ENCODE measurements around the gene APOL5.

The APOL5 gene

DNA sequence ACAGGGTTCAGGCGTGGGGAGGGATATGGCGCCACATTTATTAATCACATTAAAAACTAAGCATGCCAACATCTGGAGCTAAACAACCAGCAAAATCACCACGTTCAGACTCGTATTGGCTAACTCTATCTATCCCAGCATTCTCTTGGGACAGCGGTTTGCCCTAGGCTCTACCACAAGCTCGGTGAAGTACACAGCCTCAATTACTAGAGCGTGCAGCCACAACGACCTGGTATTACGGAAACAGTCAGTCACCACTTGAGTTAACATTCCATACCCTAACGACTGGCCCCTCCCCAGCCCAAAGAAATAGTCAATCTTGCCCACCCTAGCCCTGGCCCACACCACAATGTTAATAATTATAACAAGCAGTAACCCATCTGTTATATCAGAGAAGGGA lies 32.1 kb downstream of the APOL5 start:
- no peak overlapping the region for H3K4me3 Mint-ChIP-seq
- peaks cover 58% of the 10 kb centered on the region for H3K36me3 Mint-ChIP-seq (ENCODE audit: low read depth)
- H3K4me1 Mint-ChIP-seq = peaks cover 66% of the 10 kb centered on the region
- TF ChIP-seq, protein P1, sequence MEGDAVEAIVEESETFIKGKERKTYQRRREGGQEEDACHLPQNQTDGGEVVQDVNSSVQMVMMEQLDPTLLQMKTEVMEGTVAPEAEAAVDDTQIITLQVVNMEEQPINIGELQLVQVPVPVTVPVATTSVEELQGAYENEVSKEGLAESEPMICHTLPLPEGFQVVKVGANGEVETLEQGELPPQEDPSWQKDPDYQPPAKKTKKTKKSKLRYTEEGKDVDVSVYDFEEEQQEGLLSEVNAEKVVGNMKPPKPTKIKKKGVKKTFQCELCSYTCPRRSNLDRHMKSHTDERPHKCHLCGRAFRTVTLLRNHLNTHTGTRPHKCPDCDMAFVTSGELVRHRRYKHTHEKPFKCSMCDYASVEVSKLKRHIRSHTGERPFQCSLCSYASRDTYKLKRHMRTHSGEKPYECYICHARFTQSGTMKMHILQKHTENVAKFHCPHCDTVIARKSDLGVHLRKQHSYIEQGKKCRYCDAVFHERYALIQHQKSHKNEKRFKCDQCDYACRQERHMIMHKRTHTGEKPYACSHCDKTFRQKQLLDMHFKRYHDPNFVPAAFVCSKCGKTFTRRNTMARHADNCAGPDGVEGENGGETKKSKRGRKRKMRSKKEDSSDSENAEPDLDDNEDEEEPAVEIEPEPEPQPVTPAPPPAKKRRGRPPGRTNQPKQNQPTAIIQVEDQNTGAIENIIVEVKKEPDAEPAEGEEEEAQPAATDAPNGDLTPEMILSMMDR (IDR thresholded peaks at IDR 0.05; ENCODE audit: unreplicated experiment in 3 of 3) = no peak
- H3K27me3 Mint-ChIP-seq (ENCODE audit: low read depth) = no peaks in the 10 kb centered on the region
- no peaks in the 10 kb centered on the region for H3K9me3 Mint-ChIP-seq
- peak overlapping the region; percentile 70 to 76 (median 71) for H3K27ac Mint-ChIP-seq

DNA sequence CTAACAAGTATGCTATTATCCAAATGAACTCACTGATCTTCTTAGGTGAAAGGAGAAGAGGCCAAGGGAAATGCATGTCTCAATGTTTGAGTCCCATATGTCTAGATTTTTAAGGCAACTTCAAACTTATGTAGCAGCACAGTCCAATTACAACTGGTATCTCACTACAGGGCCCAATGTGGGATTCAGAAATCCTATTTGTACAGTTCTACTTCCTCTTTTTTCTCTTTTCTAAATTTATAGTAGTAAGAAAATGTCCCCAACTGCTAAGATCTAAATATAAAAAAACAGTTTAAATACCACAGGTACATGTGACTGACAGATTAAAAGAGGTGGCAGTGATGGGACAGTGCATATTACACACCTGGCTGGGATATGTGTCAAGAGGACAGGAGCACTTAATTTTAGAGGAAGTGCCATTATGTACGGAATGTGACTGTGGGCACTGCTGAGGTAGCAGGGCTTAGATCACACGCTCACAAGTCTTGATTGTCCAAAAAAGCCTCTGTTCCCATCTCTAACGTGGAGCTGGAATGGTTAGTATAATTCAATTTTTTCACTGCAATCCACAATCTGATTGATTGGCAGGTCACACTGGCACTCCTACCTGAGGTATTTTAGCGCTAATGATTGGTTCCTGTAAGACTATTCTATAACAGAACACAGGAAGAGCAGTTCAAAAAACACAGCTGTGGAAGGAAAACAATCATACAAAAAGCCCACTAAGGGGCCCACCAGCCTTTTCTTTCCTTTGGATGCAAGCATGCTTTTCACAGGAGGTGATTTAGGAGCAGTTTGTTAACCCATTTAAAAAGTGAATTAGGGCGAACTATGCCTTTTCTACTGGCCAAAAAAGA lies 34.6 kb downstream of the APOL5 start:
- TF ChIP-seq, protein P1 (IDR thresholded peaks at IDR 0.05; ENCODE audit: unreplicated experiment in 3 of 3) = no peak
- Mint-ChIP-seq H3K9me3 (no peaks in the 10 kb centered on the region), H3K4me3 (no peak overlapping the region)

DNA sequence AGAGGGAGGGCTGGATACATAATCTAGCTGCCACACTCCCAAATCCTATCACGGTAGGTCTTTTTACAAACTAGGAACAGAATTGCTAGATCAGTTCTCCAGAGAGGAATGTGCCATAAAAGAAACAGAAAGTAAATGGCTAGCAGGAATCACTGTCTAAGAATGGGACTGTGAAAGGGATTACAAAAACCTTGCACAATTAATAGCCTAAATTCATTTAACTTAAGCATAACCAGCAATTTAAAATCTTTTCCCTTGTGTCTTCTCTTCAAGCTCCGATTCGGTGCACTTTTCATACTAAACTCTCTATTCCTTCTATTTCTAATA lies 35.2 kb downstream of the APOL5 start:
- Mint-ChIP-seq H3K27ac (peak overlapping the region; percentile 71 to 90 (median 79)), H3K4me1 (peaks cover 45% of the 10 kb centered on the region), H3K27me3 (ENCODE audit: low read depth) (no peaks in the 10 kb centered on the region), H3K36me3 (ENCODE audit: low read depth) (peaks cover 66% of the 10 kb centered on the region), H3K4me3 (no peak overlapping the region), H3K9me3 (no peaks in the 10 kb centered on the region)
- TF ChIP-seq, protein P1 (IDR thresholded peaks at IDR 0.05; ENCODE audit: unreplicated experiment in 3 of 3) = no peak

More for the DNA sequence above, 34.6 kb downstream of the APOL5 start:
- peaks cover 50% of the 10 kb centered on the region for H3K4me1 Mint-ChIP-seq
- H3K36me3 Mint-ChIP-seq (ENCODE audit: low read depth) = peaks cover 65% of the 10 kb centered on the region
- H3K27ac Mint-ChIP-seq = peak overlapping the region; percentile 71 to 90 (median 79)
- H3K27me3 Mint-ChIP-seq (ENCODE audit: low read depth) = no peaks in the 10 kb centered on the region

DNA sequence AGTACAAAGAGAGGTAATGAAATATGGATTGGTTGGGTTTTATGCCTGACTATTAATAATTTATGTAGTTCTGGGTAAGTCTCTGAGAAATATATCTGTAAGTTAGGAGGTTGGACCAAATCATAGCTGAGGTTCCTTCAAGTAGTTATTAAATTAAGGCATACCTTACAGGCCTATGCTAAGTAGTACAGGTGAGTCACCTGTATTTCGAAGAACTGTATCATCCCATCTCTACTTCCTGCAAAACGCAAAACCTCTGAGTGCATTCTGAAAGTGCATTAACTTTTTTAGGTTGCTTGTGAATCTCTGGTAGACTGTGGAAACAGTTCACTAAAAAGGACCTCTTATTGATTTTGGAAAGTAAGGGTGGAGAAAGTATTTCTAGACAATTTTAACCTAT lies 37.1 kb downstream of the APOL5 start:
- H3K36me3 Mint-ChIP-seq (ENCODE audit: low read depth) = peaks cover 78% of the 10 kb centered on the region
- H3K9me3 Mint-ChIP-seq = no peaks in the 10 kb centered on the region
- no peak overlapping the region for H3K4me3 Mint-ChIP-seq
- peaks cover 30% of the 10 kb centered on the region for H3K4me1 Mint-ChIP-seq
- TF ChIP-seq, protein P1 (IDR thresholded peaks at IDR 0.05; ENCODE audit: unreplicated experiment in 3 of 3) = no peak
- peak overlapping the region in 1 of 3 experiments; percentile 29 for H3K27ac Mint-ChIP-seq
- no peaks in the 10 kb centered on the region for H3K27me3 Mint-ChIP-seq (ENCODE audit: low read depth)

DNA sequence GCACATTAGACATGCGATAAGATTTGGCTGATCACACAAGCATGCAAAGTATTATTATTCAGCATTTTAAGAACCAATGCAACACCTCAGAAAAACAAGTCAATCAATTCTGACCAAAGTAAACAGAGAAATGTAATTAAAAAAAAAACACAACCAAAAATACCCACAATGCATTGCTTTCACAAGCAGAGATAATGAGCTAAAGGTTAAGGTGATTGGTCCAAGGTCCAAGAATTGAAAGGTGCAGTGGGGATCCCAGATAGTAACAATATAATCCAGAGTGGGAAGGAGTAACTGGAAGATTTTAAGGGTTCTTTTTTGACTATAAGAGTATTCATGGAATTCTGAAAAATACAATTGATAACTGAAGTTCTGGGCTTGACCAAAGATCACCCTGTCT lies 39.0 kb downstream of the APOL5 start:
- Mint-ChIP-seq H3K27ac (no peak overlapping the region), H3K4me1 (peaks cover 17% of the 10 kb centered on the region), H3K27me3 (ENCODE audit: low read depth) (no peaks in the 10 kb centered on the region), H3K4me3 (no peak overlapping the region), H3K36me3 (ENCODE audit: low read depth) (peaks cover 83% of the 10 kb centered on the region), H3K9me3 (no peaks in the 10 kb centered on the region)
- TF ChIP-seq, protein P1 (IDR thresholded peaks at IDR 0.05; ENCODE audit: unreplicated experiment in 3 of 3) = no peak

DNA sequence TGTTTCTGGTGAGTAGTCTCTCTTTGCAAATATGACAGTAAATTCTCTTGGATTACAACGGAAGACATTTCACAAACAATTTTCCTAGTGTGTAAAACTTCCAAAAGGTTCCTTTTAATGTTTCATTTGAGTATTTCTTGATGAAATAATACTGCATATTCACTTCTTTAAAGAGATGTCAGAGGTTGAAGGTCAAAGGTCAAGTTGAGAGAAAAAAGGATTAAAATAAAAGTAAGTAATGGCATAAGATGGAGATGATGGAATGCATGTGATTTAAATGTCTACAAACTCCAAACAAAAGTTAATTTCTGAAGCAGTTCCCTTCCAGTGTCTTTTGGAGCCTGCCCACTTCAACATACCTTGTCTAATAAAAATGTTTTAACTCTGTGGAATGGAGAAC lies 40.7 kb downstream of the APOL5 start:
- no peaks in the 10 kb centered on the region for H3K9me3 Mint-ChIP-seq
- H3K27ac Mint-ChIP-seq = no peak overlapping the region

More for the DNA sequence above, 40.7 kb downstream of the APOL5 start:
- peaks cover under 1% of the 10 kb centered on the region for H3K4me1 Mint-ChIP-seq
- H3K36me3 Mint-ChIP-seq (ENCODE audit: low read depth) = peaks cover 76% of the 10 kb centered on the region
- TF ChIP-seq, protein P1 (IDR thresholded peaks at IDR 0.05; ENCODE audit: unreplicated experiment in 3 of 3) = no peak
- no peak overlapping the region for H3K4me3 Mint-ChIP-seq
- no peaks in the 10 kb centered on the region for H3K27me3 Mint-ChIP-seq (ENCODE audit: low read depth)
